ENCODE data around the gene RASA4B.
"Not testable (repeated sequence)": the region's sequence is repeated elsewhere in the genome, so short reads cannot be mapped to it uniquely, and the experiment has no call there.

The RASA4B gene

DNA sequence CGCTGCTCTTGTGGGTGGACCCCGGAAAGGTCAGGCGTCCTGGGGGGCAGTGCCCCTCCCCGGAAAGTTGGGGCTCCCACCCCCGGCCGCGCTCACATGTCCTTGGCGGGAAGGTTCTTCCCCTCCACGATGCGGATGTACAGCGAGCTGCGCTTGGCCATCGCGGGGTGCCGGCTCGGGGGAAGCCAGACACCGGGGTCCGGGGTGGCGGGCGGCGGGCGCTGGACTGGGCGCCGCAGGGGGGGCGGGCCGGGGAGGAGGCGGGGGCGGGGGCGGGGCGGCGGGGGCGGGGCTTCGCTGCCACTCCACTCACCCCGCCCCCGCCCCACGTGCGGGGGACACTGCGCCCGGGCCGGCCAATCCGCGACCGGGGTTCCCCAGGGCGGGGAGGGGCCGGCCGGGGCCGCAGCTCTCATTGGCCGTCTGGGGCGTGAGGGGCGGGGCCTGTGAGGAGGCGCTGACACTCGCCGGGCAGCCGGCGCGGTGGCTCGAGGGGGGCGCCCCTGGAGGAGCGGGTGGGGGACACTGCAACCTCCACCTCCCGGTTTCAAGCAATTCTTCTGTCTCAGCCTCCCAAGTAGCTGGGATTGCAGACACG lies at the start of gene RASA4B:
TSS of gene RASA4B (minus strand) at position 228 of the 598 bp plus-strand sequence. CDS start at position 161, 67 bp downstream.
- not testable (repeated sequence) for DNase-seq

DNA sequence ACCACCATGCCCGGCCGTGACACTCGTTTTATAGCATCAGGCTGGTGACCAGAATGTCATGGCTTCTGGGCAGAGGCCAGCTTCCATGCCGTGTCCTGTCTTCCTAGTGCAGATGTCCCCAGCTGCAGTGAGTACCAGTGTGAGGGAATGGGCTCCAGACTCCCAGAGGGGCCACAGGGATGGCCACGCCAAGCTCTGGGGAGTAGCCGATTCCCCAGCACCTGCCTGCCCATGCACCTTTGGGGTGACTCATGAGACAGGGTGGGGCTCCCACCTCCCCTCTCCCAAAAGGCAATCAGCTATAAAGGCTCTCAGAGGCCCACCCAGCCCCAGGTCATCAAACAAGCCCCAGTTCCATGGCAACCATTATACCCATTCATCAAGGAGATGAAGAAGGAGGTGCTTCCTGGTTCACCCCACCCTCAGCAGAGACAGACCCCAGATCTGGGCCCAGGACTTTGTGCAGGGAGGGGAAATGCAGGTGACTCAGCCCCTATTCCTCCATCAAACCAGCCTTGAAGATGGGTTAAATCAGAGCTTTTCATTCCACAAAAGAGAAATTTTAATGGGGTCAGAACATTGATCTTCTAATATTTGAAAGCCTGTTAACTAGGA lies 33.3 kb upstream of the RASA4B start, which contains the start of gene SPDYE2:
TSS of gene SPDYE2 (plus strand) at position 419 of the 615 bp plus-strand sequence. CDS start 2,030 bp downstream, outside the sequence.
- DNase-seq: not testable (repeated sequence)

DNA sequence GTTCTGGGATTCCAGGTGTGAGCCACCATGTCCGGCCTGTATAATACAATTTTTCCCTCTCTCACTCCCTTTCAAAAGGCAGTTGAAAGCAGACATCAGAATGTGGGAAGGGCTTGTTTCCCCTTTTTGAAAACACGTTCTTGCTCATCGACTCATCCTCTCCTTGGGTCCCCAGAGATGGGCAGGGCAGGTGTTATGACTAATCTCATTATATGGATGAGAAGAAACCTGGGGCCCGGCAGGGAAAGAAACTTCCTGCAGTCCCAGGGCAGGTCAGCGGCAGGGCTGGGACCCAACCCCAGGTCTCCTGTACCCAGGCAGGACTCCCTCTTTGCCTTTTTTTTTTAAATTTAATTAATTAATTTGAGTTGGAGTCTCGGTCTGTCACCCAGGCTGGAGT lies 28.8 kb upstream of the RASA4B start:
- not testable (repeated sequence) for DNase-seq

DNA sequence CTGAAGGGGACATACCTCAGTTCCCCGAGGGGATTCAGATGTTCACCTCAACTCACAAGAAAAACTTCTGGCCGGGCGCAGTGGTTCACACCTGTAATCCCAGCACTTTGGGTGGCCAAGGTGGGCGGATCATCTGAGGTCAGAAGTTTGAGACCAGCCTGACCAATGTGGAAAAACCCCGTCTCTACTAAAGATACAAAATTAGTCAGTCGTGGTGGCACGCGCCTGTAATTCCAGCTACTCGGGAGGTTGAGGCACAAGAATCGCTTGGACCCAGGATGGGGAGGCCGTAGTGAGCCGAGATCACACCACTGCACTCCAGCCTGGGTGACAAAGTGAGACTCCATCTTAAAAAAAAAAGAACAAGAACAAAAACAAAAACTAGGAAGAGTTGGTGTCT lies 27.7 kb upstream of the RASA4B start:
- DNase-seq: not testable (repeated sequence)

DNA sequence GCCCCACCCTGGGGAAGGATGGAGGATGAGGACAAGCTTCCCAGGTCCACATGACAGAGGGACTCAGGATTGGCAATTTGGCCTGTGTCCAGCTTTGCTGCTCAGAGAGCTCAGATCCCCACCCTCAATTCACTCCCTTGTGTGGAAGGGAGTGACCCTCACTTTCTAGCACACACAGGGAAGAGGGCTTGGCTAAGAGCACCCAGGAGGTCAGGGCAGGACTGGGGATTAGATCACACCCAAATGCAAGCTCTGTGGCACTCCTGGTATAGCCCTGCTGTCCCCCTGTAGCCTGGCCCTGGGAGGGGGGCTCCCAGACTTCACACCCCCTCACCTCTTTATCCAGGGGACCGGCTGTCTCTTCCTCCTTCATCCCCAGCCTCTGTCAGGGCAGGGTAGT lies 26.8 kb upstream of the RASA4B start:
- not testable (repeated sequence) for DNase-seq

DNA sequence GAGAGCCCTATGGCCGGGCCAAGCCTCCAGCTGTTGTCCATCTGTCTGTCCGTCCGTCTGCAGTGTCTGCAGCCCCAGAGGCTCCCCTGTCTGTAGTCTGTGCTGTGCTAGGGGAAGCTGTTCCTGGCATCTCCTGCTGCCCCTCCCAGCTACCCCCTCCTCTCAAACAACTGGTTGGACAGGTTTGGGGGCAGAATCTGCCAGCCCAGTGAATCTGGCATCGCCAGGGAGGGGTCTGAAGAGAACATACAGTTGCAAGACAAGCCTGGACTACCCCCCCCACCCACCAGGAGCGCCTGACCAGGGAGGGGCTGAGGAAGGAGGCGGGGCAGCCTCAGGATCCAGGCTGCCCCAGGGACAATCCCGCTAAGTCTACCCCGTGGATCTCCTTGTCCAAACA lies 26.0 kb upstream of the RASA4B start, which contains the start of gene UPK3BL2:
TSS of gene UPK3BL2 (minus strand) at position 101 of the 400 bp plus-strand sequence. CDS start at position 41, 60 bp downstream.
- not testable (repeated sequence) for DNase-seq

DNA sequence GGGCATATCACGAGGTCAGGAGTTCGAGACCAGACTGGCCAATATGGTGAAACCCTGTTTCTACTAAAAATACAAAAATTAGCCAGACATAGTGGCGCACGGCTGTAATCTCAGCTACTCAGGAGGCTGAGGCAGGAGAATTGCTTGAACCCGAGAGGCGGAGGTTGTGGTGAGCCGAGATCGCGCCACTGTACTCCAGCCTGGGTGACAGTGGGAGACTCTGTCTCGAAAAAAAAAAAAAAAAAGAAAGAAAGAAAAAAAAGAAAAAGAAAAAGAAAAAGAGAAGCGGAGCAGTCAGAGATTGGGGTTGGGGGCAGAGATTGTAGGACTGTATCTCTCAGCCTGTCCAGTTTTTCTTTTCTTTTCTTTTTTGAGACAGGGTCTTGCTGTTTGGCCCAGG lies 25.2 kb upstream of the RASA4B start:
- DNase-seq: not testable (repeated sequence)

DNA sequence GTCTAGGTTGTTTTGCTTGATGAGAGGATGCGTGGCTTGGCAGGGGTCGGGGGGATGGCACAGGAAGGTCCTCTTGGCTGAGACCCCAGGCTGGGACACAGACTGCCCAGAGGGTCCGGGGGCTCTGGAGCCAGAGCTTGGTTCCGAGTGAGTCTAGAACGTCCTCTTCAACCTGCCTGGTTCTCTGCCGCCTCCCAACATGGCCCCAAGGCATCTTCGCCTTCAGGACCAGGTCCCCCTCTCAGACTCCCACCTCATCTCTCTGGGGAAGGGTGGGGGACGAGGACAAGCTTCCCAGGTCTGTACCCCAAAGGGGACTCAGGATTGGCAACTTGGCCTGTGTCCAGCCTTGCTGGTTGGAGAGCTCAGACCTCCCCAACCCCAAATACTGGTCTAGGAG lies 24.5 kb upstream of the RASA4B start:
- DNase-seq: not testable (repeated sequence)

DNA sequence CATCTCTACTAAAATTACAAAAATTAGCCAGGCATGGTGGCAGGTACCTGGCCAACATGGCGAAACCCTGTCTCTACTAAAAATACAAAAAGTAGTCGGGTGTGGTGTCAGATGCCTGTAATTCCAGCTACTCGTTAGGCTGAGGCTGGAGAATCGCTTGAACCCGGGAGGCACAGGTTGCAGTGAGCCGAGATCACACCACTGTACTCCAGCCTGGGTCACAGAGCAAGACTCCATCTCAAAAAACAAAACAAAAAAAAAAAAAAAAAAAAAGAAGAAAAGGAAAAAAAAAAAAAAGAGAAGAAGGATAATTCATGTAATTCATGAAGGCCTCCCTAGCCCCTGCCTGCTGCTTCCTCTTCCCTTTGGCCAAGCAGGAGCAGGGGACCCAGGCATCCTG lies 23.0 kb upstream of the RASA4B start:
- DNase-seq: not testable (repeated sequence)

DNA sequence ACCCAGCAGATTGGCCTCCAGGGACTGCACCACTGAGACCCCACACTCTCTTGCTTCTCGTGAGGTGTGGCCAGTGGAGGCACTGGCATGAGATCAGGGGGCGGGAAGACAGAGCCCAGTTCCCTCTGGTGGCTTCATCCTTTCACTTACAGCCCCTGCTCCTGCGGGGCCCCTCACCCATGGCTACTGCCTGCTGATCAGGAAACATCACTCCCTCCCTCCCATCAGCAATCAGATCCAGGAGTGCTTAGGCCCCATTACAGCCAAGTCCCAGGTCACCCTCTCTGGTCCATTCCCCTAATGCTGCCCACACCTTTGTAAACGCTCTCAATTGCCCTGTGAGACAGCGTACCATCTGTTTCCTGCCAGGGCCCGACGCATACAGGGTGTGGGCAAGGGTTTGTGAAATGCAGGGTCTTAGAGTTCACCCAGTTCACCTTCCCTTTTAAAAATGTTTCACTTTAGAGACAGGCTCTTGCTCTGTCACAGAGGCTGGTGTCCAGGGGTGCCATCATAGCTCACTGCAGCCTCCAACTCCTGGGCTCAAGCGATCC lies 17.6 kb upstream of the RASA4B start:
- DNase-seq: not testable (repeated sequence)

DNA sequence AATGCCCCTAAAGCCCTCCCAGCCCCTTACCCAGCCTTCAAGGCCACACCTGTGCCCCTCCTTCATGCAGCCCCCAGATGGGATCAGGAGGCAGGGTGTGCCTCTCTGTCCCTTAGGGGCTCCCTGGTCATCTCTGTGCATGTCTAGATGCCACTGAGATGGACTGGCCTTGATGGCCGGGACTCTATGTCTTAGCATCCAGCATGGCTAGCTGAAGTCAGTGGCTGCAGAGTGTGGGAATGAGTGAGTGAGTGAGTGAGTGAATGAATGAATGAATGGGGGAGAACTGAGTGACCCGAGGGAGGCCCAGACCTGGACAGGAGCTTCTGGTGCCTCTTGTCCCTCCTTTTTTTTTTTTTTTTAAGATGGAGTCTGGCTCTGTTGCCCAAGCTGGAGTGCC lies 14.6 kb upstream of the RASA4B start:
- DNase-seq: not testable (repeated sequence)

DNA sequence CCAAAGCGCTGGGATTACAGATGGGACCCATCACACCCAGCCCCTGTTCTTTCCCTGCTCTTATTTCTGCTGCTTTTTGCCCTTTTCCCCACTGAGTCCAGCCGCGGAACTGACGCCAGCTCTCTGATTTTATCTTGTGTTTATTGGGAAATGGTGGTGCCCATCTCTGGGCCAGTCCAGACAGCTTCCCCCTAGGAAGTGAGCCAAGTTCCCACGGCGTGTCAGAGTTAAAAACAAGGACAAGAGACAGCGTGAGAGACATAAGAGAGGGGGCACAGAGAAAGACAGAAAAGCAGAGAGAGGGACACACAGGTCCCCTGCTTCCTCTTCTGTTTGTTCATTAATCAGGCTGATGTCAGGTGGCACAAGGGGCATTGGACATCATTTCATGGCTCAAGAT lies 14.0 kb upstream of the RASA4B start:
- DNase-seq: not testable (repeated sequence)

DNA sequence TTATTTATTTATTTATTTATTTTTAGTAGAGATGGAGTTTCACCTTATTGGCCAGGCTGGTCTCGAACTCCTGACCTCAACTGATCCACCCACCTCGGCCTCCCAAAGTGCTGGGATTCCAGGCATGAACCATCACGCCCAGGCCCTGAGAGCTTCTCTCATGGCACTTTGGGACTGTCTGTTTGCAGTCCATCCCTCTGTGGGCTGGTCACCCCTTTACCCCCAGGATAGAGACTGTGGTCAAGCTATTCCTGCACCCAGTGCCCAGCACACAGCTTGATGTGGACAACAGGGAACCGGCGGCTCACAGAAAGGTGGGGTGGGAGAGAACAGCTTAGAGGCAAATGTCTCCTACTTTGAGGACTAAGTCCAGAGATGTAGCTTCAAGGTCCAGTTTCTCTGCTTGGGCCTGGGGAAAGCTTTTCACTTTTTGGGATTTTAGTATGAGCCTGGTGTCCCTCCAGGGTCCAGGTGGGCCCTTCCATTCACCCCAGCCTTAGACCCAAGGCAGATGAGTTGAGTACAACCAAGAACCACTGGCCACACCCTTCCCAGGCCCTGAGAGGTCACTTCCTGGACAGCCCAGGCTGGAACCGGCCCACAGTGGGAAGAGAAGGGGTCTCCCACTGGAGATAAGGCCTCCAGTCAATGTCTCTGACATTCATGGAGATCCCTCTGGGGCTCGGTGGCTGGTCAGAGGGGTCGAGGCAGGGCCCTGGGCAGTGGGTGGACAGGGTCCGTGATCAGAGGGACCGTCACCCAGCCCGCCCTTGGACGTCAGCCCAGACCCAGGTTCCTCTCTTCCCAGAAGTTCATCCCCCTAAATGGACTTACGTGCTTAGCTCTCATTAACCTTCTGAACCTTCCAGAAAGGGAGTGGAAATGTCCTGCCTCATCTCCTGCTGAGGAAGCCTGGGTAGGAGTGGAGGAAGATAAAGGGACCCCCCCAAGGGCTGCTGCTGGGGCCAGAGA lies 10.5 kb upstream of the RASA4B start:
- DNase-seq: not testable (repeated sequence)

DNA sequence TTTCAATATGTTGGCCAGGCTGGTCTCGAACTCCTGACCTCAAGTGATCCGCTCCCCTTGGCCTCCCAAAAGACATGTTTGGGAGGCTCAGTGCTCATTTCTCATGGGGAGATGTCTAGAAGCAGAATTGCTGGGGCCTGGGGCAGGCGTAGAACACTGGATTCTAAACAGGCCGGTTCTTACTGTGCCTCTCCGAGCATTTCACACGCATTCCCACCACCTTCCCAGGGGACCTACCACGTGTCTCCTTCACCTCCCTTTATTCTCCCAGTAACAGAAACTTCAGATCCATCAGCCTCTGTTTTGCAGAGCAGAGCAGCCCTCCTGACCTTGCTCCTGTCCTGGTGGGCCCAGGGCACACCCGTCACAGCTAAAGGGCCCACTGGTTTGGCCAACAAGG lies 9.6 kb upstream of the RASA4B start:
- not testable (repeated sequence) for DNase-seq

DNA sequence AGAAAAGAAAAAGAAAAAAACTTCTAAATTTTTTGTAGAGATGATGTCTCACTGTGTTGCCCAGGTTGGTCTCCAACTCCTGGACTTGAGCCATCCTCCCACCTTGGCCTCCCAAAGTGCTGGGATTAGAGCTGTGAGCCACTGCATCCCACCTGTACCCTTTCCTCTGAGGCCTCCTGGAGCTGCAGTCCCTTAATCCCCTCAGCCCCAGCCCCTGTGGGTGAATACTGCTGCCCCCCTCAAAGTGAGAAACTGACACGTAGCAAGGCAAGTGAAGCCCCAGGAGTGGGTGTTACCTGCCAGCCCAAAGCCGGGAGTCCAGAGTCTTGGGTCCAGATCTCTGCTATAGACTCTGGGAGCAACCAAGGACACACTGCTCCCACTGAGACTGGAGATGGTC lies 7.2 kb upstream of the RASA4B start:
- not testable (repeated sequence) for DNase-seq

DNA sequence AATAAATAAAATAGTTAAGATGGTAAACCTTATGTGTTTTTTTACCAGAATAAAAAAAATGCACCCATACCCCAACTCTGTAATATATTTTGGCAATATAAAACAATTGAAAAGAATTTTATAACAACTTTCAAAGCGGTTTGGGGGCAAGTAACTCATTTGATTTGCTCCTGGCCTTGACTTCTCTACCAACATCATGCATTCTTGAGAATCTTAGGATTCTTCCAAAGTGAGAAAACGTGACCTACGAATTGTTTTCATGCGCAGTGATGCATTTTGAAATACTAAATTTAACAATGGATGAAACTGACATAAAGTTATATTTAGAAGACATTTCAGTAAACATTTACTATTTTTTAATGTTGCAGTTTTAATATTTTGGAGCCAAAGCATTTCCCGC lies 3.2 kb upstream of the RASA4B start:
- not testable (repeated sequence) for DNase-seq

DNA sequence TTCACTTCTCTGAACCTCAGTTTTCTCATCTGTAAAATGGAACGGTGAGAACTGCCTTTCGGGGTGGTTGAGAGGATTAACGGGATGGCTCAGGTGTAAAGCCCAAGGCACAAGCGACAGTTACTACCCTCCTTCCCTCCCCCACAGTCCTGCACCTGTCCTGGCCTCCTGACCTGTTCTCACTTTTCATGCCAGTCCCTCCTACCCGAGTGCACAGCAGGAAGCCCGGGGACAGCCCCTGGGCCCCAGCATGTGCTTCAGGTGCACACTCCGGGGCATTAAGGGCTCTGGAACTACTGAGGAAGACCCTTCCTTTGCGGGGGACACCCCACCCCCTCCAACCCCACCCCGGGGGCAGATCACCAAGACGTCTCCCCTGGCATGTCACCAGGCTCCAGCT lies 626 bp downstream of the RASA4B start:
- not testable (repeated sequence) for DNase-seq

DNA sequence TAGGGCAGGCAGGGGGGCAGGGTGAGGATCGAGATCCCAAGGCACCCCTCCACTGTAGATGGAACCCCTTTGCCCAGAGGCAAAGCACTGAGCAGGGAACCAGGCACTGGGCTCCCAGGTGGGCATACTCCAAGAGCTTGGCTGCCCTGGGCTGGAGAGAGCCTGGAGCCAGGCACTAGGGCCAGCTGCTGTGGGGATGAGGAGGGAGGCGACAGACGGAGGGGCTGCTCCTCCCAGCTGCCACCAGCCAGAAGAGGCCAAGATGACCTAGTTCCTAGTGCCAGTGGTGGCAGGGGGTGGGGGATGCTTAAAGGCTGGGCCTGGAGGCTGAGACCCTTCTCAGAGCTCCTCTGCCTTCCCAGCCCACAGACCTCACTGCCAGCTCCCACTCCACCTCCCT lies 1.7 kb downstream of the RASA4B start:
- DNase-seq: not testable (repeated sequence)

DNA sequence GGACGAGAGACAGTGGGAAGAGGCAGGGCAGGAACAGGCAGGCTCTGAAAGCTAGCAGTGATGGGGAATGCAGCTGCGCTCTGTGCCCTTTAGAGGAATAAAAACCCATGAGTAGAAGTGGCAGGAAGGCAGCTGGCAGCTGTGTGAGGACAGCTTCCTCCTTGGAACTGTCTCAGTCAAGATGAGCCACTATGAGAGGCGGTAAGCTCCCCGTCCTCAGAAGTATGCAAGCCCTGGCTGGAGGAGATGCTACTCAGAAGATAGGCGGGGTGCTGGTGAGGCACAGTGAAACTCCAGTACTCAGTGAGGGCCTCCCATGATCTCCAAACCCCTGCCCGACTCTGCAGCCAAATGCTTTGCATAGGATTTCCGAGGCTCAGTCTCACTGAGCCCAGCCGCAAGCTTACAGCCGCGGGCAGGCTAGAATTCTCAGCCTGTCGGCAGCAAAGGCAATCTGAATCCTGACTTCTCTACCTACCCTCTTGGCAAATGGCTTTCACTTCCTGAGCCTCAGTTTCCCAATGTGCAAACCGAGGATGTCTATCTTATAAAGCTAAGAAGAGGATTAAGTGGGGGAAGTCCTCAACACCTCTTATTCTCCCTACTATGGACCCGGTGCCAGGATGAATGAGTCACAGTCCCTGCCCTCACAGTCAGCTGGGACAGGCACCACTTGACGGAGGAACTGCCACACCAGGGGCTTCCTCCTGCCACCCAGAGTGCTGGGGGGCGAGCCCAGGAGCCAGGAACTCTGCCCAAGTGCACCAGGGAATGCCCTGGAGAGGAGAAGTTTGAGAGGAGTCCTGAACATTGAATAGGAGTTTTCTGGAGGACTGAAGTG lies 2.5 kb downstream of the RASA4B start:
- not testable (repeated sequence) for DNase-seq

DNA sequence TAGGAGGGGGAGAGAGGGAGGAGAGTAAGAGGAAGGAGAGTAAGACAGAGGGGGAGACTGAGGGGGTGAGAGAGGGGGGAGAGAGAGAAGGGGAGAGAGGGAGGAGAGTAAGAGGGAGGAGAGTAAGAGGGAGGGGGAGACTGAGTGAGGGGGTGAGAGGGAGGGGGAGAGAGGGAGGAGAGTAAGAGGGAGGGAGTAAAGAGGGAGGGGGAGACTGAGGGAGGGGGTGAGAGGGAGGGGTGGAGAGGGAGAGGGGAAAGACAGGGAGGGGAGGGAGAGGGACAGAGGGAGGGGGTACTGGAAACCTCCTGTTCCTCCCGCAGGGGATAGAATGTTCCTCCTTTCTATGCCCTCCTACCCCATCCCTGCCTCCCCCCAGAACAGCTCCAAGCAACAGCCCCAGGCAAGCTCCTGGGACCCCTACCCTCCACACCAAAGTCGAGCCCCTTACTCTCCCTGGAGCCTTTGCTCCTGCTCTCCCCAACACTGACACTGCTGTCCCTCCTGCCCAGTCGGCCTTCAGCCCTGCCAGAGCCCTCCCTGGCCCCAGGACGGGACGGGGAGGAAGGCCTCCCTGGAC lies 4.8 kb downstream of the RASA4B start:
- not testable (repeated sequence) for DNase-seq

DNA sequence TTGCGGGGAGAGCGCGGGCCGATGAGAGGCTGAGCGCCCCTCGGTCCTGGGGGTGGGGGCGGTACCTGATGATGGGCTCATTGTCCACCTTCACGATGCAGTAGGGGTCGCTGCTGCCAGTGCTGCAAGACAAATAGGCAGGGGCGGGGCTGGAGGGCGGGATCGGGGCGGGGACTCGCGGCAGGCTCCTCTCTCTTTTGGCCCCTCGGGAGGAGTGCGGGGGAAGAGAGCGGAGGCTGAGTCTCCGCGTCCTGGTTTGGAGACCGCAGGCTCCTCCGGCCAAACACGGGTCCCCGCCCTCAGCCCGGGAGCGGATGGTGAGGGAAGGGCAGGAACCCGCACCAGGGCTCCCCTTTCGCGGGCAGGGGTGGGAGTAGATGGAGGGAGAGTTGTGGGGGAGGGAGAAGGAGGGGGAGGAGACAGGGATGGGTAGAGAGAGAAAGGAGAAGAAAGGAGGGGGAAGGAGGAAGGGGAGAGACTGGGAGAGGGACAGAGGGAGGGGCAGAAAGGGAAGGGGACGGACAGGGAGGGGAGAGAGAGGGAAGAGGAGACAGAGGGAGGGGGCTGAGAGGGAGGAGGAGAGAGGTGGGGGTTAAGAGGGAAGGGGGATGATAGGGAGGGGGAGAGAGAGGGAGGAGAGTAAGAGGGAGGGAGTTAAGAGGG lies 5.6 kb downstream of the RASA4B start:
- not testable (repeated sequence) for DNase-seq

Data from activated T-cell treated with anti-CD3 and anti-CD28 coated beads for 4 hours (primary cell).